Peyer's patch (tissue), 4 donors: ENCODE results near the gene SATB1.

ENCODE experiments used
- CTCF ChIP-seq, 6 experiments: fragments of 450-650 bp in 4 of 6; fragments of 200-600 bp in 2 of 6; sonication (generic) in 1 of 6; IDR thresholded peaks; one replicate each; pipeline ENCODE4 v1.5.1; 2017 to 2019; ENCODE audit warnings: antibody characterized with exemption in 6 of 6, mild to moderate bottlenecking in 3 of 6, moderate library complexity in 1 of 6
- POLR2A ChIP-seq, 2 donors: fragments of 450-650 bp; IDR thresholded peaks; one replicate each; pipeline ENCODE4 v1.5.1; 2017; ENCODE audit warnings: antibody characterized with exemption in 2 of 2, mild to moderate bottlenecking in 2 of 2, moderate library complexity in 2 of 2

GRCh38 chr3:18349197-18349798 lies 75.8 kb downstream of the SATB1 start:
- no peak for TF ChIP-seq CTCF (IDR thresholded peaks at IDR 0.05)
- TF ChIP-seq POLR2A (IDR thresholded peaks at IDR 0.05) = no peak
